Coronary artery (tissue), 2 donors: ENCODE measurements around the gene RPSA.

ENCODE experiments used
- DNase-seq: peaks from one replicate; pipeline ENCODE4 v3.0.0-alpha.2; 2017; ENCODE audit warnings: low spot score
- H3K27ac ChIP-seq, 2 donors: fragments of 200-600 bp; sonication (generic); one replicate each; pipeline ENCODE4 v1.5.1; 2016 to 2019
- H3K4me3 ChIP-seq: fragments of 200-600 bp; sonication (generic); 2 replicates; pipeline ENCODE4 v1.5.1; 2016; ENCODE audit warnings: mild to moderate bottlenecking, moderate library complexity
- CTCF ChIP-seq: fragments of 200-600 bp; sonication (generic); IDR thresholded peaks from one replicate; pipeline ENCODE4 v1.5.1; 2019; ENCODE audit warnings: antibody characterized with exemption

RPSA gene

GRCh38 chr3:39383881-39384664 is 22.4 kb upstream of the RPSA start:
- Histone ChIP-seq H3K4me3 (peak overlapping the region; percentile 88), H3K27ac (peak overlapping the region; percentile 93 to 94)
- no peak for TF ChIP-seq CTCF
- peak; percentile 97 for DNase-seq

GRCh38 chr3:39384665-39385000 is 21.9 kb upstream of the RPSA start:
- no peak for DNase-seq
- TF ChIP-seq CTCF = no peak
- H3K4me3 ChIP-seq = peak overlapping the region; percentile 88
- peak overlapping the region in 1 of 2 donors; percentile 93 for H3K27ac ChIP-seq

- Histone ChIP-seq H3K4me3 (no peak overlapping the region), H3K27ac (no peak overlapping the region)
- TF ChIP-seq CTCF = no peak
- no peak for DNase-seq
Observed at GRCh38 chr3:39385456-39386090, 20.9 kb upstream of the RPSA start.

- no peak for TF ChIP-seq CTCF
- Histone ChIP-seq H3K27ac (no peak overlapping the region), H3K4me3 (no peak overlapping the region)
- no peak for DNase-seq
Observed at GRCh38 chr3:39386318-39386717, 20.2 kb upstream of the RPSA start.

- Histone ChIP-seq H3K27ac (no peak overlapping the region), H3K4me3 (no peak overlapping the region)
- TF ChIP-seq CTCF = no peak
- no peak for DNase-seq
Observed at GRCh38 chr3:39387411-39387975, 19.0 kb upstream of the RPSA start.

GRCh38 chr3:39388153-39388552 is 18.4 kb upstream of the RPSA start:
- Histone ChIP-seq H3K27ac (no peak overlapping the region), H3K4me3 (no peak overlapping the region)
- no peak for DNase-seq
- TF ChIP-seq CTCF = no peak
